ENCODE data around the gene TBK1.

Gene TBK1

DNA sequence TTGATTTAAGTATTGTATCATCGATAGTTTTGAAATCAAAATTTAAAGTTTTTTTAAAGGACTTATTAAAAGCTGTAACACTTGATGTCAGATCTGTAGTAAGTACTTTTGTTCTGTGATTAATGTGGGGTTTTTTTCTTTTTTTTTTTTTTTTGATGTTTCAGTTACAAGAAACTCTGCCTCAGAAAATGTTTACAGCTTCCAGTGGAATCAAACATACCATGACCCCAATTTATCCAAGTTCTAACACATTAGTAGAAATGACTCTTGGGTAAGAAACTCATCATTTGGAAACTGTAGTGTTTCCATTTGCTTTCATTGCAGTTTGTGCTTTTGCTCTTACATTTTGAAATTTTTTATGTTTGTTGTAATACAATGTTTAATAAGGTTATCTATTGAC lies 45.6 kb downstream of the TBK1 start:
- in situ Hi-C loops (cut with MboI; ENCODE audit: low sequenced_read_pairs, unreplicated experiment): no loop called here
- no peak for DNase-seq (ENCODE audit: low spot score)
- no peak for TF ChIP-seq CTCF (IDR thresholded peaks at IDR 0.05; ENCODE audit: borderline replicate concordance, control extremely low read depth, extremely low read depth, insufficient read depth, missing control alignments)

GRCh38 chr12:64497903-64498302 lies 46.0 kb downstream of the TBK1 start:
- in situ Hi-C loops (cut with MboI; ENCODE audit: low sequenced_read_pairs, unreplicated experiment): no loop called here
- TF ChIP-seq CTCF (IDR thresholded peaks at IDR 0.05; ENCODE audit: borderline replicate concordance, control extremely low read depth, extremely low read depth, insufficient read depth, missing control alignments): no peak
- no peak for DNase-seq (ENCODE audit: low spot score)

DNA sequence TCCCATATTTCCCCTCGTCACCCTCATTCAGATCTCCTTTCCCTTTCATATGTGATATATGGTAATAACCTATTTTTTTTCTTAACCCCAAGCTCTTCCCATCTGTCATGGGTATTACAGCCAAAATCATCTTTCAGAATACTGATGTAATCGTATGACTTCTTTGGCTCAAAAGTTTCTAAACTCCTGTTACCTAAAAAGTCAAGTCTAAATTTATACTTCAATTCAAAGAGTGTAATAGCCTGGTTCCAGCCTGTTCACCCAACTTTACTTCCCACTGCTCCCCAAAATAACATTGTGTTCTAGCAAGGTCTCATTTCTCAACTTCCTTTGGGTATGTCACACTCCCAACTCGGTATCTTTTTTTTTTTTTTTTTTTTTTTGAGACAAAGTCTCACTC lies 48.5 kb downstream of the TBK1 start:
- no peak for TF ChIP-seq CTCF (IDR thresholded peaks at IDR 0.05; ENCODE audit: borderline replicate concordance, control extremely low read depth, extremely low read depth, insufficient read depth, missing control alignments)
- no peak for DNase-seq (ENCODE audit: low spot score)
- in situ Hi-C loops (cut with MboI; ENCODE audit: low sequenced_read_pairs, unreplicated experiment): no loop called here

DNA sequence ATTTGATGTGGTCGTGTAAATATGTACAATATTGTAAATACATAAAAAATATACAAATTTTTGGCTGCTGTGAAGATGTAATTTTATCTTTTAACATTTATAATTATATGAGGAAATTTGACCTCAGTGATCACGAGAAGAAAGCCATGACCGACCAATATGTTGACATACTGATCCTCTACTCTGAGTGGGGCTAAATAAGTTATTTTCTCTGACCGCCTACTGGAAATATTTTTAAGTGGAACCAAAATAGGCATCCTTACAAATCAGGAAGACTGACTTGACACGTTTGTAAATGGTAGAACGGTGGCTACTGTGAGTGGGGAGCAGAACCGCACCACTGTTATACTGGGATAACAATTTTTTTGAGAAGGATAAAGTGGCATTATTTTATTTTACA lies 49.6 kb downstream of the TBK1 start:
- no peak for TF ChIP-seq CTCF (IDR thresholded peaks at IDR 0.05; ENCODE audit: borderline replicate concordance, control extremely low read depth, extremely low read depth, insufficient read depth, missing control alignments)
- in situ Hi-C loops (cut with MboI; ENCODE audit: low sequenced_read_pairs, unreplicated experiment): no loop called here
- DNase-seq (ENCODE audit: low spot score): no peak

- in situ Hi-C loops (cut with MboI; ENCODE audit: low sequenced_read_pairs, unreplicated experiment): no loop called here
- no peak for TF ChIP-seq CTCF (IDR thresholded peaks at IDR 0.05; ENCODE audit: borderline replicate concordance, control extremely low read depth, extremely low read depth, insufficient read depth, missing control alignments)
- no peak for DNase-seq (ENCODE audit: low spot score)
Measured at GRCh38 chr12:64506955-64507354, 55.0 kb downstream of the TBK1 start.

DNA sequence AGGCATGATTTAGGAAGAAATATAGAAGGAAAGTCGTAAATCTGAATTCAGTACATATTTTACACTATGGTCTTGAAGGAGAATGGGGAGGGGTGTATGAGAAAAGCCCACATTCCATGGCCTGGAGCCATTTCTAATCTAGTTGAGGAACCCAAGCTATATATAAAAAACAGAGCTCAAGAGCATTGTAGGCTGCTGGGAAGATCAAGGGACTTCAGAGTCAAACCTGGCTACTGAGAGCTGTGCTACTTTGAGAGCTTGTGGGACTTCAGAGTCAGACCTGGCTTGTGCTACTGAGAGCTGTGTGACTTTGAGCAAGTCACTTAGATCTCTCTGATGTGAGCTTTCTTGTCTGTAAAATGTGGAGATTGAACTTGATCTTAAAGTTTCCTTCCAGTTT lies 58.7 kb downstream of the TBK1 start:
- no peak for DNase-seq (ENCODE audit: low spot score)
- in situ Hi-C loops (cut with MboI; ENCODE audit: low sequenced_read_pairs, unreplicated experiment): no loop called here
- TF ChIP-seq CTCF (IDR thresholded peaks at IDR 0.05; ENCODE audit: borderline replicate concordance, control extremely low read depth, extremely low read depth, insufficient read depth, missing control alignments): no peak

DNA sequence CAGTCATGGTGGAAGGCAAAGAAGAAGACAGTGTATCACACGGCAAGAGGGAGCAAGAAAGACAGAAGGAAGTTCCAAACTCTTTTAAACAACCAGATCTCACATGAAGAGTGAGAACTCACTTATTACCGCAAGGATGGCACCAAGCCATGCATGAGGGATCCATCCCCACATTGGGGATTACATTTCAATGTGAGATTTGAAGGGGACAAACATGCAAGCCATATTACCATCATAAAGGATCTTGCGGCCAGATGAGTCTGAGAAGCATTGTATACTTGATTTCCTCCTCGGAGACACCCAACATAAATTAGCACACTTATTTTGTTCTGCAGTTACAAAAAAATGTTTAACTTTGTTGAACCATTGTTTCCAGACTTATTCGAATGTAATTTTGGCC lies 66.5 kb downstream of the TBK1 start:
- DNase-seq (ENCODE audit: low spot score): no peak
- no peak for TF ChIP-seq CTCF (IDR thresholded peaks at IDR 0.05; ENCODE audit: borderline replicate concordance, control extremely low read depth, extremely low read depth, insufficient read depth, missing control alignments)
- in situ Hi-C loops (cut with MboI; ENCODE audit: low sequenced_read_pairs, unreplicated experiment): no loop called here
